ENCODE data around the gene SEH1L.
"Not testable (repeated sequence)": the region's sequence is repeated elsewhere in the genome, so short reads cannot be mapped to it uniquely, and the experiment has no call there.

Gene SEH1L

DNA sequence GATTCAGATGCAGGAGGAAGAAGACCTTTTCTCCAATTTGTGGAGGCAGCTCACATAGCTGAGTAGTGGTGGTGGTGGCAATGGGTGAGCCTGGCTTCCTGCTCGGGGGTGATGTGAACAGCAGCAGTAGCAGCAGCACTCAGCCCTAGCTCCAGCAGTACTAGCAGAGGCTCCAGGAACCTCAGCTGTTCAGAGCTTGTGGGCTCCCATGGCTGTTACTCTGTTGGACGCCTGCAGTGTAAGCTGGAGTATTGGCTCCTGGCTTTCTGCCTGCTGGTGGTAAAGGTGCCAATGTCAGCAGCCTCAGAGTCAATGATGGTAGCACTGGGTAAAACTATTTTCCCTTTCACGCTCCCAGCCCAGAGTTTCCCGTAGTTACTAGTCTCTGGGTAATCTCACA, 3.1 kb upstream of the SEH1L start:
- no peak for DNase-seq (ENCODE audit: low read depth)

DNA sequence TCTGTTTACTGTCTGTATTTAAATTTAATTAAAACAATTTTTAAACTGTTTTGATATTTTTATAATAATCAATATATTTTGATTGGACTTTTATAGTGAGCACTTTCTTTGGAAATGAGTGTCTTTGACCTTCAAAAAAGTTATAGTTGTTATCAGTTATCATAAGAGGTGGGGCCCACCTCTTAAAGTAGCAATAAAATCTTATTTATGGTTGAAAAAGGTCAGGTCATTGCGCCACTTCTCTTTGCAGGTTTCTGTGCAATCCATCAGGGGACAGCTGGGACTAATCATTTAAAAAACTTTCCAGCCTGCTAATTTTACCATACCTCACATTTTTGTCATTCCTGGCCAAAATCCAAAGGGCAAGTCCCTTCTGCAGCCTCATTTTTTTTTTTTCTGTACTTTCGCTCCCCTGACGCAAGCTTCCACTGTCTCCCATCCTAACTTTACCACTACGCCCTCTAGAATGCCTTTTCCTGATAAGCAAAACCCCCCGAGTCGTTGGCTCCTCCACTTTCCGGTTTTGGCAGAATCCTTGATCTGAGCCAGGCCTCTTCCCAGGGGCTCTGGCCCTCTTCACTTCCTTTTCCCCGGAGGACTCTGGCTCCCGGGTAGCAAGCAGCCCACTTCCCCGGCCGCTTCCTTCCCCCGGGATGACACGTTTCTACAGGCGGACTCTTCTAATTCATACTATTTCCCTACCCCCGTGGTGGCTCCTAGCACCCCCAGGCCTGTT, 1.1 kb upstream of the SEH1L start:
- DNase-seq (ENCODE audit: low read depth), result peak; percentile 80

DNA sequence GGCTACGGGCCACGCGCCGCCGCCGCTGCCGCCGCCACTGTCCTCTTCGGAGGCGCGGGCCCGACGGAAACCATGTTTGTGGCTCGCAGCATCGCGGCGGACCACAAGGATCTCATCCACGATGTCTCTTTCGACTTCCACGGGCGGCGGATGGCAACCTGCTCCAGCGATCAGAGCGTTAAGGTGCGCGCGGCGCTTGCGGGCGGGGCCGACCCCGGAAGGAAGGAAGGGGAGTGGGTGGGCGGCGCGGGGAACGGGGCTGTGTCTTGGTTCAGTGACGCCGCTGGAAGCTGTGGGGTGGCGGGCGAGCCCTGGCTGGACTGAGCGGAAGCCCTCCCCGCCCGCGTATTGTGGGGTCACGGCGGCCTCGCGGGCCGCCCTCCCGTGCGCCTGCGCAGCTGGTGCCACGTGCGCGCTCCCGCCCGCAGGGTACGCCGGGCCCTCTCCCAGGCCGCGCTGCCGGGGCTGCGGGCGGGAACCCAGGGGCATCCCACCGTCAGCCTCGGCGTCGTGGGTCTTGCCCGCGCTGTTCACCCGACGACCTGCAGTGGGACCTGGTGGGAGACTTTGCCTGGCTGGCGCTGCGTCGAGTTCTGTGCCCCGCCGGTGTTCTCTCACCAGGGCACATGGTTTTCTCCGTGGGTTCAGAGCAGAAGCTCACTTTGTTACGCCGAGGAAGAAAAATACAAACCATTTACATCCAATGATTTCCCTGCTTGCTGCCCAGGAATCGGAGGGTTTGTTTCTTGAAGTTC, 416 bp downstream of the SEH1L start:
- DNase-seq (ENCODE audit: low read depth), result peak; percentile 95

GRCh38 chr18:12958478-12958877, 10.7 kb downstream of the SEH1L start:
- DNase-seq (ENCODE audit: low read depth), result no peak

- DNase-seq (ENCODE audit: low read depth), result no peak
Measured at GRCh38 chr18:12960395-12960794, 12.6 kb downstream of the SEH1L start.

- no peak for DNase-seq (ENCODE audit: low read depth)
Measured at GRCh38 chr18:12960853-12961397, 13.1 kb downstream of the SEH1L start.

DNA sequence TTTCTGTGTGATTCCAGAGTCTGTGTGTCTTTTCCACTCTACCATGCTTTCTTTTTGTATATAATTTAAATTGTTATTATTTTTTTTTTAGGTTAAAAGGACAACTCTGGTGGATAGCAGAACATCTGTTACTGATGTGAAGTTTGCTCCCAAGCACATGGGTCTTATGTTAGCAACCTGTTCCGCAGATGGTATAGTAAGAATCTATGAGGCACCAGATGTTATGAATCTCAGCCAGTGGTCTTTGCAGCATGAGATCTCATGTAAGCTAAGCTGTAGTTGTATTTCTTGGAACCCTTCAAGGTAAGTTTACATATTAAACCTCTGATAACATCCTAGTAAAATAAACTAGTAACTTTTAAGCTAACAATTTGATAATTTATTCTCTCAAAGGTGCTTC, 15.3 kb downstream of the SEH1L start:
- DNase-seq (ENCODE audit: low read depth), result no peak

DNA sequence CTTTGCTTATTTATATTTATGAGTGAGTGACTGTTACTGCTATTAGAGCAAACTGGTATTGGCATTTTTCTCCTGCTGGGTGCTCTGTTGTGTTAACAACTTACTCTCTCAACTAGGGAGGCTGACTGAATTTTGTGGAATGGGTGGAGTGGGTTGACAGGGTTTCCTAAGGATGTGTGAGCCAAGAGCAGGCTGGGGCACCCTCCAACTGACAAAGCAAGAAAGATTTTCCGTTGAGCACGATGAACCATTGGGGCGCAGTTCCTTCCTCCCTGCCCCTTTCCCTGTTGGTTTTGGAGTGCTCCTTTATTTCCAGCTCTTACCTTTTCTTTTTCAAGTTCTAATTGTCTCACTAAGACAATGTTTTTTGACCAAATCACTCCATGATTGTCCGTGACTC, 20.3 kb downstream of the SEH1L start:
- DNase-seq (ENCODE audit: low read depth), result no peak

DNA sequence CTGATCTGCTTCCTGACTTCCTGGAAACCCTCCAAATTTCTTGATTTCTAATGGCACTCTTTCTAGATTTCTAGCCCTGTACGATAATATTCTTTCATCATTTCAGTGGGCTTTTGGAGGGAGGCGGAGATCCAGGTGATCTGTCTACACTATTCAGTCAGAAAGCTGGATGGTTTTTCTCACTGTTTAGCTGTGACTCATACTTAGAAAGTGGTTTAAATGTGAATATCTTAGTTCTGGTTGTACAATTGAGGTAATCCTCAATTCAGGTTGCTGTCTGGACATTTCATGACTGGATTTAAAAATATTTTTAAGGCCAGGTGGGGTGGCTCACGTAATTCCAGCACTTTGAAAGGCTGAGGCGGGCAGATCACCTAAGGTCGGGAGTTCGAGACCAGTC, 20.8 kb downstream of the SEH1L start:
- no peak for DNase-seq (ENCODE audit: low read depth)

GRCh38 chr18:12973562-12974213, 25.9 kb downstream of the SEH1L start:
- peak; percentile 29 for DNase-seq (ENCODE audit: low read depth)

DNA sequence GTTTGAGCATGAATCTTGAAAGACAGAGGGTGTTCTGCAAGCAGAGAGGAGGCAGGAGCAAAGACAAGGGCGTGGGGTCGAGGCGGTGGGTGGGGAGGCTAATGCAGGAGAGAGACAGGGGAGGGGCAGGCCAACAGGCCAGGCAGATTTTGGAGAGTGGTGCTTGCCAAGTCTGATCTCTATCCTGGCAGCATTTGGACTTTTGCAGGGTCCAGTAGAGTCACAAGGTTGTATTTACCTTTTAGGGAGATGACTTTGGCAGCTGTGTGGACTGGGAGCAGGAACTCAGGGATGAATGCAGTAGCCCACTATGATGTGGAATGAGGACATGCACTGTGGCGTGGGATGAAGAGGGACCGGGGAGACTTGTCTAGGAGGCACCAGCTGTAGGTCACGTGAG, 27.7 kb downstream of the SEH1L start:
- DNase-seq (ENCODE audit: low read depth), result no peak

DNA sequence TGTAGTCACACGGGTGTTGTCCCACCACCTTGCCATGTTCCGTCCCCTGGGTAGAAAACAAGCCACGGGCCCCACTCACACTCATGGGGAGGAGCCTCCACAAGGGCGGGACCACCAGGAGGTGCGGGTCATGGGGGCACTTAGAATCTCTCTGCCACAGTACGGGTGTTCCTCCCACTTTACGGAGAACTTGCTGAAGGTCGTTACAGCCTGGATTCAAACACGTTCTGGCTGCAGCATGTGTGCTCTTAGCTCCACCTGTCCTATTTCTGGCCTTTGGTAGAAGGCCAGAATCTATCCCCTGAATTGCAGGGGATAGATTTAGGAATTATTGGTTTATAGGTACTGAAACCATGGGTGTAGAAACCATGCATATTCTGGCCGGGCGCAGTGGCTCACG, 28.5 kb downstream of the SEH1L start:
- no peak for DNase-seq (ENCODE audit: low read depth)

DNA sequence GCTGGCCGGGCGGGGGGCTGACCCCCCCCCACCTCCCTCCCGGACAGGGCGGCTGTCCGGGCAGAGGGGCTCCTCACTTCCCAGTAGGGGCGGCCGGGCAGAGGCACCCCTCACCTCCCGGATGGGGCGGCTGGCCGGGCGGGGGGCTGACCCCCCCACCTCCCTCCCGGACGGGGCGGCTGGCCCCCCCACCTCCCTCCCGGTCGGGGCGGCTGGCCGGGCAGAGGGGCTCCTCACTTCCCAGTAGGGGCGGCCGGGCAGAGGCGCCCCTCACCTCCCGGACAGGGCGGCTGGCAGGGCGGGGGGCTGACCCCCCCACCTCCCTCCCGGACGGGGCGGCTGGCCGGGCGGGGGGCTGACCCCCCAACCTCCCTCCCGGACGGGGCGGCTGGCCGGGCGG, 32.3 kb downstream of the SEH1L start:
- DNase-seq (ENCODE audit: low read depth), result not testable (repeated sequence)

GRCh38 chr18:12989397-12990122, 41.7 kb downstream of the SEH1L start:
- peak; percentile 9 for DNase-seq (ENCODE audit: low read depth)

GRCh38 chr18:12990123-12990475, 42.3 kb downstream of the SEH1L start:
- DNase-seq (ENCODE audit: low read depth), result no peak

DNA sequence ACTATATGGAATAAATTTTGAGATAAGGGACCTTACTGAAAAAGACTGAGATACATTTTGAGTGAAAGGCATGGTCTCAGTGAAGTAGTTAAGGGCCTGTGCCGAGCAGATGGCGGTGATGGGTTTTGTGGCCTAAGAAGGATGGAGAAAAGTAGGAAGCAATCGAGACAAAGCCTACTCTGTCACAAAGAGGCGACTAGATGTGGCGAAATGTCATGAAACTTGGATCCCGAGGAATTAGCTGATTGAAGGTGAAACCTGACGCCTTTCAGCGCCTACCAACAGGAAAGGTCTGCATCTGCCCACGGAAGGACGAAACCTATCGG, 42.8 kb downstream of the SEH1L start:
- no peak for DNase-seq (ENCODE audit: low read depth)

DNA sequence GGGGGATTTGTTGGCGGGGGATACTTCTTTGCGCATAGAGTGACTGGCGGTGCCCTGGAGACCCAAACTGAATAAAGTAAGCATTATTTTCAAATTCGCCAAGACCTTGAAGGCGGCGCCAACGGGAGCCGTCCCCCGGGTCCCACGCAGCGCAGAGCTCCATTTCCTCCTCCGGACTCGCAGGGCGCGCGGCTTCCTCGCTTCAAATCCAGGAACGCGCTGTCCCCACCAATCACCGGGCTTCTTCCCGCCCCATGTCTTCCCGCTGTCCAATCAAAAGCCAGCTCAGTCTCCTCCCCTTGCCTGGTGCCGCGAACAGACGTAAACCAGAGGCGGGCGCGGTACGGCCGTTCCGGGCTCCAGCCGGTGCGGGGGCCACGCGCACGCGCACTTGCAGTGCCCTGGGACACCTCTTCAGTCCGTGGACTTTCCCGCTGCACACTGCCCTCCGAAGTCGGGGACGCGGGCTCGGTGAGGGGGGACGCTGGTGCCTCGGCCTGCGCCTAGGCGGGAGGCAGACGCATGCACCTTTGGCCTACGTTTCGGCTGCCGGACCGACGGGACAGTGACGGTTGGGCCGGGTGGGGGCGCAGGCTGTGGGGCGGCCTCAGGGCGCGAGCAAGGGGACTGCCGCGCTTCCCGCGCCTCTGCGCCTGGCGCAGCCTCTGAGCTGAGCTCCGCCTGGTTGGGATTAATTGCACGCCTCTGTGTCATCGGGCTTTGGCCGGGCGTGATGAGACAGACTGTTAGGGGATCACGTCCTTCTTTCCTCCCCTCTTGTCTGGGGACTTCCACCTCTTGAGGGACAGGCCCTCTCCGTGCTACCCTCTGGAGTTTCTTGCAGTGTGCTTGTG, 43.4 kb downstream of the SEH1L start, which contains the start of gene CEP192:
Gene CEP192 (plus strand): TSS at position 396 of the 854 bp plus-strand sequence. CDS start 8,063 bp downstream, outside the sequence.
- DNase-seq (ENCODE audit: low read depth), result peak; percentile 99

DNA sequence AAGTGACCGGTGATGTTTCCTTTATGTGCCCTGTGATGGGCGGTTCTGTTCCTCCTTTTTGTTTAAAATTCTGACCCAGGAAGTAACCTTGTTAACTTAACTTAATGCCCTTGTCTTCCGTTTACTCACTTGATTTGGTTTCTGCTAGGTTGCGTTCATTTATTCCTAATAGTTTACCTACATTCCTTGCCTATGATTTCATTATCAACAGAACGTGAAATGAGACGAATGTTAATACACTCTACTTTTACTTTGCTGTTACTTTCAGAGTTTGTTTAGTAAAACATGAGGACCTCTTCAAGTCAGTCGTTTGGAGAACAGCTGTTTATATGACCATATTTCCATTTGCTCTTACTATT, 44.0 kb downstream of the SEH1L start:
- no peak for DNase-seq (ENCODE audit: low read depth)

GRCh38 chr18:12993439-12993838, 45.6 kb downstream of the SEH1L start:
- no peak for DNase-seq (ENCODE audit: low read depth)

GRCh38 chr18:12995424-12995823, 47.6 kb downstream of the SEH1L start:
- no peak for DNase-seq (ENCODE audit: low read depth)

GRCh38 chr18:12995952-12996477, 48.2 kb downstream of the SEH1L start:
- DNase-seq (ENCODE audit: low read depth), result no peak

Measured in ELR (cell line).